Osteoblast (primary cell): ENCODE results near the gene DNAJB4. TPM values are rescaled to one million over a fixed set of nuclear protein-coding genes. Genes with fewer than 3 reads are reported as not detected.

Source experiments
- DNase-seq: peaks from one replicate; pipeline ENCODE4 v3.0.0; 2011; ENCODE audit warnings: low spot score, mixed read lengths; ENCODE audit not compliant: insufficient read length; ENCODE audit errors: missing footprints
- H2AFZ ChIP-seq: 2 replicates; pipeline ENCODE4 v1.6.0; 2011; ENCODE audit warnings: mild to moderate bottlenecking, low read length
- H3K27ac ChIP-seq: 2 replicates; pipeline ENCODE4 v1.5.1; 2011; ENCODE audit warnings: mild to moderate bottlenecking, low read depth, low read length, moderate library complexity
- H3K27me3 ChIP-seq: 2 replicates; pipeline ENCODE4 v1.6.0; 2012; ENCODE audit warnings: mild to moderate bottlenecking, control low read depth, inconsistent platforms, low read length, moderate library complexity; ENCODE audit not compliant: insufficient read depth
- H3K36me3 ChIP-seq: 2 replicates; pipeline ENCODE4 v1.5.1; 2011; ENCODE audit warnings: mild to moderate bottlenecking, low read length, control low read depth, moderate library complexity; ENCODE audit not compliant: insufficient read depth
- H3K4me1 ChIP-seq: 2 replicates; pipeline ENCODE4 v1.5.1; 2011; ENCODE audit warnings: mild to moderate bottlenecking, low read length, control low read depth, moderate library complexity; ENCODE audit not compliant: insufficient read depth
- H3K4me2 ChIP-seq: 2 replicates; pipeline ENCODE4 v1.6.0; 2011; ENCODE audit warnings: mild to moderate bottlenecking, low read length; ENCODE audit not compliant: insufficient read depth
- H3K4me3 ChIP-seq: fragments of 200-600 bp; sonication (generic); 3 replicates; pipeline ENCODE4 v1.5.1; 2012; ENCODE audit warnings: mild to moderate bottlenecking, low read length, inconsistent platforms; ENCODE audit not compliant: insufficient read depth
- H3K79me2 ChIP-seq: 2 replicates; pipeline ENCODE4 v1.6.0; 2012; ENCODE audit warnings: mild to moderate bottlenecking, low read length, control low read depth, inconsistent platforms; ENCODE audit not compliant: insufficient read depth
- H3K9me3 ChIP-seq: 2 replicates; pipeline ENCODE4 v1.5.1; 2011; ENCODE audit warnings: low read depth, low read length, control low read depth
- H4K20me1 ChIP-seq: 2 replicates; pipeline ENCODE4 v1.6.0; 2012; ENCODE audit warnings: mild to moderate bottlenecking, low read length, control low read depth; ENCODE audit not compliant: insufficient read depth
- CTCF ChIP-seq: IDR thresholded peaks from 2 replicates; pipeline ENCODE4 v1.5.1; 2011; ENCODE audit warnings: mild to moderate bottlenecking, low read depth, low read length, moderate library complexity; ENCODE audit errors: extremely low read depth
- total RNA-seq: library from RNA; depleted of rRNA; stranded (reverse); fragments of >200 nt; gene quantifications from 2 replicates; pipeline ENCODE4 v1.2.3, GENCODE V29; 2012

Gene DNAJB4
- total RNA-seq, 1 donor: 46.7 TPM

DNA sequence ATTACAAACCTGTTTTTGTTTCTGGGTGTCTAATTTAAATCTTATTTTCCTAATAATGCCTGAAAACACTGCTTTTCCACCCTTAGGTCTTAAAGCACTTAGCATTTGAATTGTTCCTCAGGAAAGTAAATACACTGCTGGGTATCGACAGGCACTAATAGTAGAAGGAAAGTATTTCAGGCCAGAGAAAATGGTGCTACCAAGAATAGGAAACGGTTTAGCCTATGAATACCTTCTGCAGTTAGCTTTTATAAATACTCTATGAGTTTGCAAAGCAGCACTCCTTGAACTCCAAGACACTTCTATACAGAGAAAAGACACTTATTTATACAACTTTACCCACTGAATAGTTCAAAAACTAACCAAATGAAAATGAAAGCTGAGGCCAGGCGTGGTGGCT, 32.7 kb upstream of the DNAJB4 start:
- H3K27ac ChIP-seq: no peak overlapping the region
- H3K79me2 ChIP-seq: peaks cover 99% of the 10 kb centered on the region
- H3K27me3 ChIP-seq: no peaks in the 10 kb centered on the region
- DNase-seq: no peak
- peaks cover 25% of the 10 kb centered on the region for H3K4me1 ChIP-seq
- no peak for TF ChIP-seq CTCF
- H4K20me1 ChIP-seq: peaks cover 68% of the 10 kb centered on the region
- no peak overlapping the region for H3K4me3 ChIP-seq
- no peak overlapping the region for H2AFZ ChIP-seq
- H3K9me3 ChIP-seq: no peaks in the 10 kb centered on the region
- H3K4me2 ChIP-seq: no peak overlapping the region
- H3K36me3 ChIP-seq: peaks cover 55% of the 10 kb centered on the region

DNA sequence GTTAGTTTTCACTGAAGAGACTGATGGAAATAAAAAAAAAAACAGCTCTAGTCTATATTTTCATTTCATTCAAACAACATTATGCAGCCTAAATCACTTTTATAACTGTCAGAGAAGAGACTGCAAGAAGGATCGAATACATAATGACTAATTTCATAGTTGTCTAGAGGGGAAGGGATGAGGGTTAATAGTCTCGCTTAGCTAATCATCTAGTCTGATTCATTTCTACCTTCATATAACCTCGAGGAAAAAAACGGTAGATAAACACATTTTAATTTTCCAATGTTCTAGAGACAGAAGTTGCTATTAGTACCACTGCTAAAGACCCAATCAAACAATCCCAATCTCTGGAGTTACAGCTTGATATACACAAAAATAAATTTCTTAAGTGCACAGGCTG, 29.4 kb upstream of the DNAJB4 start:
- H4K20me1 ChIP-seq: peaks cover 66% of the 10 kb centered on the region
- H3K27ac ChIP-seq: peak overlapping the region; percentile 43
- H3K4me1 ChIP-seq: peaks cover 26% of the 10 kb centered on the region
- H3K9me3 ChIP-seq: no peaks in the 10 kb centered on the region
- H3K4me3 ChIP-seq: peak overlapping the region; percentile 94
- peaks cover 95% of the 10 kb centered on the region for H3K79me2 ChIP-seq
- peak; percentile 70 for DNase-seq
- peaks cover 22% of the 10 kb centered on the region for H3K36me3 ChIP-seq
- H3K27me3 ChIP-seq: no peaks in the 10 kb centered on the region
- H2AFZ ChIP-seq: no peak overlapping the region
- H3K4me2 ChIP-seq: peak overlapping the region; percentile 77
- no peak for TF ChIP-seq CTCF

DNA sequence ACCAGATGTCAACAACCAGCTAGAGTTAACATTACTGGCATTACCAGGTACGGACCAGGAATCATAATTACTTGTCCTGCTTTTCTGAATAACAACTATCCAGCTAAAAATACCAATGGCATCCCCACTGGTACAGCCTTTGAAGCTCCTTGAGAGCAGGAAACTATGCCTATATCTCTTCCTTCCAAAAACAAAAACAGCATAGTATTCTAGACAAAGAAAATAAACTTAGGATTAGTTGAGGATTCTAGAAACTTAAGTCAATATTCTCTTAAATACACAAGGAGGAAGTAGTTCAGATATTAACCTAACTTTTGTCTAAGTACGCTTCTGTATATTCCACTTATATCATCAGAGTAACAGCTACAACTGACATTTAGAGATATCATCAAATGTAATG, 28.8 kb upstream of the DNAJB4 start:
- Histone ChIP-seq H3K27me3 (no peaks in the 10 kb centered on the region), H3K4me1 (peaks cover 30% of the 10 kb centered on the region), H2AFZ (no peak overlapping the region), H3K4me2 (peak overlapping the region; percentile 77), H3K27ac (peak overlapping the region; percentile 43), H3K4me3 (peak overlapping the region; percentile 94), H3K36me3 (peaks cover 21% of the 10 kb centered on the region), H4K20me1 (peaks cover 61% of the 10 kb centered on the region), H3K9me3 (no peaks in the 10 kb centered on the region), H3K79me2 (peaks cover 95% of the 10 kb centered on the region)
- no peak for TF ChIP-seq CTCF
- peak; percentile 4 for DNase-seq

DNA sequence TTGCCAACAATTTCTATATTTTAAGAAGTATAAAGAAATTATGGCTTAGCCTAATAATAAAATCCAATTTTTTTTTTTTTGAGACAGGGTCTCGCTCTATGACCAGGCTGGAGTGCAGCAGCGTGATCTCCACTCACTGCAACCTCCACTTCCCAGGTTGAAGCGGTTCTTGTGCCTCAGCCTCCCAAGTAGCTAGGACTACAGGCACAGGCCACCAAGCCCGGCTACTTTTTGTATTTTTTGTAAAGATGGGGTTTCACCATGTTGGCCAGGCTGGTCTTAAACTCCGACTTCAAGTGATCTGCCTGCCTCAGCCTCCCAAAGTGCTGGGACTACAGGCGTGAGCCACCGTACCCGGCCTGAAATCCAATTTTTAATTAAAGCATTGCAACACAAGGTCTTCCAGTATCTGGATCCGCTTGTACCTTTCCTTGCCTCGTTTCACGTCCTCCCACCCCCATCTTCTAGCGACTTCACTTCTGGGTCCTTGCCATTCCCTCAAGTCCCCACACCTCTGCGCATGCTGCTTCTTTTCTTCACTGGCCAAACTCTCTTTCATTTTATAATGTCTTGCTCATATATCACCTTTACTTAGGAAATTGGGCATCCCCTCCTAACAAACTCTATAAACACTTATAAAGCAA, 28.2 kb upstream of the DNAJB4 start:
- H3K4me3 ChIP-seq: peak overlapping the region; percentile 94
- no peak overlapping the region for H2AFZ ChIP-seq
- no peaks in the 10 kb centered on the region for H3K27me3 ChIP-seq
- no peak for DNase-seq
- H3K79me2 ChIP-seq: peaks cover 95% of the 10 kb centered on the region
- H4K20me1 ChIP-seq: peaks cover 58% of the 10 kb centered on the region
- no peaks in the 10 kb centered on the region for H3K9me3 ChIP-seq
- peak overlapping the region; percentile 43 for H3K27ac ChIP-seq
- H3K36me3 ChIP-seq: peaks cover 15% of the 10 kb centered on the region
- peak overlapping the region; percentile 77 for H3K4me2 ChIP-seq
- TF ChIP-seq CTCF: no peak
- H3K4me1 ChIP-seq: peaks cover 31% of the 10 kb centered on the region
